ENCODE data around the gene PPFIBP1.

The PPFIBP1 gene

DNA sequence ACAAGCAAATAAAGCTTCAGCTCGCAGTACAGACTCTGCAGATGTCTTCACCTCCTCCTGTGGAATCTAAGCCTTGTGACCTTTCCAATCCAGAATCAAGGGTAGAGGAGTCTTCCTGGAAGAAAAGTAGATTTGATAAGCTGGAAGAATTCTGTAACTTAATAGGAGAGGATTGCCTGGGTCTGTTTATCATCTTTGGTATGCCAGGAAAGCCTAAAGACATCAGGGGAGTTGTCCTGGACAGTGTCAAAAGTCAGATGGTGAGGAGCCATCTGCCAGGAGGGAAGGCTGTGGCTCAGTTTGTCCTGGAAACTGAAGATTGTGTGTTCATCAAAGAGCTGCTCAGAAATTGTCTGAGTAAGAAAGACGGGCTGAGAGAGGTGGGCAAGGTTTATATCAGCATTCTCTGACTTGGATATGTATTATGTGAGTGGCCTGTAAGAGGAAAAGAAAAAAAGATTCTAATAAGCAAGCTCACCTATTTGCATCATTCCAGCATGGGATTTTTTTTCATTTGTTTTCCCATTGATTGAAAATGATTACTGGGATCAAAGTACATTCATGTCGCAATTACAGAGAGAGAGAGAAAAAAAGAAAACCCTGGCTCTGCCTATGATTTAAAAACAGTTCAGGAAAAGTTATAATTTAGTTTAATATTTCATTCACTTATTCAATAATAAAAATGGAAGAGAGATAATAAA is 173.0 kb downstream of the PPFIBP1 start:
- H3K4me3 ChIP-seq (ENCODE audit: severe bottlenecking): no peak overlapping the region
- H3K27ac ChIP-seq (ENCODE audit: poor library complexity, severe bottlenecking): no peak overlapping the region
- no peaks in the 10 kb centered on the region for H3K9me3 ChIP-seq (ENCODE audit: severe bottlenecking)
- ATAC-seq (ENCODE audit: low read depth) (no peak), DNase-seq (ENCODE audit: low spot score) (no peak)
- no peaks in the 10 kb centered on the region for H3K4me1 ChIP-seq (ENCODE audit: insufficient read depth, poor library complexity, severe bottlenecking)
- no peaks in the 10 kb centered on the region for H3K27me3 ChIP-seq (ENCODE audit: insufficient read depth, poor library complexity, severe bottlenecking)
- H3K36me3 ChIP-seq (ENCODE audit: low read depth): peaks cover 16% of the 10 kb centered on the region
- no peak for TF ChIP-seq CTCF (IDR thresholded peaks at IDR 0.05; ENCODE audit: poor library complexity, severe bottlenecking)

GRCh38 chr12:27703720-27704452 is 179.9 kb downstream of the PPFIBP1 start:
- DNase-seq (ENCODE audit: low spot score): no peak
- H3K4me3 ChIP-seq (ENCODE audit: severe bottlenecking): no peak overlapping the region
- H3K36me3 ChIP-seq (ENCODE audit: low read depth): no peaks in the 10 kb centered on the region
- H3K9me3 ChIP-seq (ENCODE audit: severe bottlenecking): no peaks in the 10 kb centered on the region
- TF ChIP-seq CTCF (IDR thresholded peaks at IDR 0.05; ENCODE audit: poor library complexity, severe bottlenecking): peak; percentile 71
- peak; percentile 91 for ATAC-seq (ENCODE audit: low read depth)
- no peak overlapping the region for H3K27ac ChIP-seq (ENCODE audit: poor library complexity, severe bottlenecking)
- no peaks in the 10 kb centered on the region for H3K27me3 ChIP-seq (ENCODE audit: insufficient read depth, poor library complexity, severe bottlenecking)
- H3K4me1 ChIP-seq (ENCODE audit: insufficient read depth, poor library complexity, severe bottlenecking): peaks cover 4% of the 10 kb centered on the region

- no peak overlapping the region for H3K27ac ChIP-seq (ENCODE audit: poor library complexity, severe bottlenecking)
- DNase-seq (ENCODE audit: low spot score): no peak
- no peak overlapping the region for H3K4me3 ChIP-seq (ENCODE audit: severe bottlenecking)
- no peaks in the 10 kb centered on the region for H3K27me3 ChIP-seq (ENCODE audit: insufficient read depth, poor library complexity, severe bottlenecking)
- no peaks in the 10 kb centered on the region for H3K9me3 ChIP-seq (ENCODE audit: severe bottlenecking)
- ATAC-seq (ENCODE audit: low read depth): no peak
- no peaks in the 10 kb centered on the region for H3K36me3 ChIP-seq (ENCODE audit: low read depth)
- H3K4me1 ChIP-seq (ENCODE audit: insufficient read depth, poor library complexity, severe bottlenecking): peaks cover 4% of the 10 kb centered on the region
- no peak for TF ChIP-seq CTCF (IDR thresholded peaks at IDR 0.05; ENCODE audit: poor library complexity, severe bottlenecking)
Observed at GRCh38 chr12:27705263-27705662, 181.3 kb downstream of the PPFIBP1 start.

GRCh38 chr12:27707216-27707615 is 183.2 kb downstream of the PPFIBP1 start:
- TF ChIP-seq CTCF (IDR thresholded peaks at IDR 0.05; ENCODE audit: poor library complexity, severe bottlenecking): no peak
- Histone ChIP-seq H3K4me1 (ENCODE audit: insufficient read depth, poor library complexity, severe bottlenecking) (peaks cover 4% of the 10 kb centered on the region), H3K4me3 (ENCODE audit: severe bottlenecking) (no peak overlapping the region), H3K27me3 (ENCODE audit: insufficient read depth, poor library complexity, severe bottlenecking) (no peaks in the 10 kb centered on the region), H3K9me3 (ENCODE audit: severe bottlenecking) (no peaks in the 10 kb centered on the region), H3K27ac (ENCODE audit: poor library complexity, severe bottlenecking) (no peak overlapping the region), H3K36me3 (ENCODE audit: low read depth) (no peaks in the 10 kb centered on the region)
- DNase-seq (ENCODE audit: low spot score) (no peak), ATAC-seq (ENCODE audit: low read depth) (no peak)

Measured in RWPE2 (cell line).